ENCODE data around the gene SEMA6A. TPM values are rescaled to one million over a fixed set of nuclear protein-coding genes. Genes with fewer than 3 reads are reported as not detected.

The SEMA6A gene
- total and polyA plus RNA-seq, 9 of the 15 experiments (the other 6 are each of a cell fraction or from before 2014, with no cell fraction given): 0.04 to 0.42 (median 0.18) TPM; not detected in 5

DNA sequence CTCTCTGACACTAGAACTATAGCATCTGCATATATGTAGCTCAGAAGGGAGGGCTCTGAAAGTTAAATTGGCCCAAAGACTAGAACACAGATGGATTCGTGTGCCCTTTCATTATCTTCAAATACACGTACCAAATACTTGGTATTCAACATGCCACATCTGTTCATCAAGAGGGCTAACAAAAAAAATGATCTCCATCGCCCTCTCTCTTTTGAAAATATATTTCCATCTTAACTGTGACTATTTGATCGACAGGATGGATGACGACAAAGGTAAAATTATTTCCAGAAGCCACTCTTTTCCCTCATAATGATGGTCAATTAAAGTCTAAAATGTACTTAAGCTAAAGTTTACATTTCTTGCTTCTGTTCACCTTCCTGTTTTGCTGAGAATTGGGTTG, 77.0 kb downstream of the SEMA6A start:
- H3K9me3 ChIP-seq (replicated peaks; ENCODE audit: control insufficient read depth, insufficient read depth, low read depth, low read length): no peaks in the 10 kb centered on the region
- intact Hi-C loops (cut with micrococcal nuclease): loop anchor here (10.0 kb wide), 1 partner anchor 363 kb away; no protein-coding TSS in a partner anchor
- FAIRE-seq: no peak
- H3K4me2 ChIP-seq (ENCODE audit: insufficient read depth, low read length): no peak overlapping the region
- no peak overlapping the region for H3K9ac ChIP-seq (ENCODE audit: insufficient read depth in 1 of 2, low read depth in 2 of 2, low read length in 2 of 2)
- H4K20me1 ChIP-seq (replicated peaks; ENCODE audit: control insufficient read depth, insufficient read depth, low read length): no peaks in the 10 kb centered on the region
- no peaks in the 10 kb centered on the region for H3K36me3 ChIP-seq (ENCODE audit: control insufficient read depth, insufficient read depth, low read length)
- no peak overlapping the region for H3K27ac ChIP-seq (ENCODE audit: extremely low read depth, low read depth, low read length)
- no peak for DNase-seq (ENCODE audit: extremely low read depth in 1 of 4, low spot score in 3 of 4)
- no peaks in the 10 kb centered on the region; a peak in 2 of 5 replicates for H3K4me1 ChIP-seq (replicated peaks in 1 of 2; ENCODE audit: control insufficient read depth in 2 of 2, insufficient read depth in 2 of 2, low read length in 2 of 2)
- TF ChIP-seq ZNF146 (CRISPR knock-in tag; IDR thresholded peaks at IDR 0.05; ENCODE audit: unreplicated experiment) (no peak), ZNF197 (CRISPR knock-in tag; IDR thresholded peaks at IDR 0.05; ENCODE audit: low read depth) (no peak), ARID1B (IDR thresholded peaks at IDR 0.05) (no peak), XRCC3 (IDR thresholded peaks at IDR 0.05) (no peak), ZNF347 (CRISPR knock-in tag; IDR thresholded peaks at IDR 0.05; ENCODE audit: low read depth) (no peak)
- TF ChIP-seq, protein P1, sequence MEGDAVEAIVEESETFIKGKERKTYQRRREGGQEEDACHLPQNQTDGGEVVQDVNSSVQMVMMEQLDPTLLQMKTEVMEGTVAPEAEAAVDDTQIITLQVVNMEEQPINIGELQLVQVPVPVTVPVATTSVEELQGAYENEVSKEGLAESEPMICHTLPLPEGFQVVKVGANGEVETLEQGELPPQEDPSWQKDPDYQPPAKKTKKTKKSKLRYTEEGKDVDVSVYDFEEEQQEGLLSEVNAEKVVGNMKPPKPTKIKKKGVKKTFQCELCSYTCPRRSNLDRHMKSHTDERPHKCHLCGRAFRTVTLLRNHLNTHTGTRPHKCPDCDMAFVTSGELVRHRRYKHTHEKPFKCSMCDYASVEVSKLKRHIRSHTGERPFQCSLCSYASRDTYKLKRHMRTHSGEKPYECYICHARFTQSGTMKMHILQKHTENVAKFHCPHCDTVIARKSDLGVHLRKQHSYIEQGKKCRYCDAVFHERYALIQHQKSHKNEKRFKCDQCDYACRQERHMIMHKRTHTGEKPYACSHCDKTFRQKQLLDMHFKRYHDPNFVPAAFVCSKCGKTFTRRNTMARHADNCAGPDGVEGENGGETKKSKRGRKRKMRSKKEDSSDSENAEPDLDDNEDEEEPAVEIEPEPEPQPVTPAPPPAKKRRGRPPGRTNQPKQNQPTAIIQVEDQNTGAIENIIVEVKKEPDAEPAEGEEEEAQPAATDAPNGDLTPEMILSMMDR (IDR thresholded peaks at IDR 0.05 in 2 of 3, conservative IDR thresholded peaks at IDR 0.05 in 1 of 3; ENCODE audit: insufficient read depth in 2 of 3, low read depth in 1 of 3, low read length in 3 of 3): peak in 1 of 3 experiments; percentile 24; a peak in 1 of 6 replicates
- TF ChIP-seq, protein P2, sequence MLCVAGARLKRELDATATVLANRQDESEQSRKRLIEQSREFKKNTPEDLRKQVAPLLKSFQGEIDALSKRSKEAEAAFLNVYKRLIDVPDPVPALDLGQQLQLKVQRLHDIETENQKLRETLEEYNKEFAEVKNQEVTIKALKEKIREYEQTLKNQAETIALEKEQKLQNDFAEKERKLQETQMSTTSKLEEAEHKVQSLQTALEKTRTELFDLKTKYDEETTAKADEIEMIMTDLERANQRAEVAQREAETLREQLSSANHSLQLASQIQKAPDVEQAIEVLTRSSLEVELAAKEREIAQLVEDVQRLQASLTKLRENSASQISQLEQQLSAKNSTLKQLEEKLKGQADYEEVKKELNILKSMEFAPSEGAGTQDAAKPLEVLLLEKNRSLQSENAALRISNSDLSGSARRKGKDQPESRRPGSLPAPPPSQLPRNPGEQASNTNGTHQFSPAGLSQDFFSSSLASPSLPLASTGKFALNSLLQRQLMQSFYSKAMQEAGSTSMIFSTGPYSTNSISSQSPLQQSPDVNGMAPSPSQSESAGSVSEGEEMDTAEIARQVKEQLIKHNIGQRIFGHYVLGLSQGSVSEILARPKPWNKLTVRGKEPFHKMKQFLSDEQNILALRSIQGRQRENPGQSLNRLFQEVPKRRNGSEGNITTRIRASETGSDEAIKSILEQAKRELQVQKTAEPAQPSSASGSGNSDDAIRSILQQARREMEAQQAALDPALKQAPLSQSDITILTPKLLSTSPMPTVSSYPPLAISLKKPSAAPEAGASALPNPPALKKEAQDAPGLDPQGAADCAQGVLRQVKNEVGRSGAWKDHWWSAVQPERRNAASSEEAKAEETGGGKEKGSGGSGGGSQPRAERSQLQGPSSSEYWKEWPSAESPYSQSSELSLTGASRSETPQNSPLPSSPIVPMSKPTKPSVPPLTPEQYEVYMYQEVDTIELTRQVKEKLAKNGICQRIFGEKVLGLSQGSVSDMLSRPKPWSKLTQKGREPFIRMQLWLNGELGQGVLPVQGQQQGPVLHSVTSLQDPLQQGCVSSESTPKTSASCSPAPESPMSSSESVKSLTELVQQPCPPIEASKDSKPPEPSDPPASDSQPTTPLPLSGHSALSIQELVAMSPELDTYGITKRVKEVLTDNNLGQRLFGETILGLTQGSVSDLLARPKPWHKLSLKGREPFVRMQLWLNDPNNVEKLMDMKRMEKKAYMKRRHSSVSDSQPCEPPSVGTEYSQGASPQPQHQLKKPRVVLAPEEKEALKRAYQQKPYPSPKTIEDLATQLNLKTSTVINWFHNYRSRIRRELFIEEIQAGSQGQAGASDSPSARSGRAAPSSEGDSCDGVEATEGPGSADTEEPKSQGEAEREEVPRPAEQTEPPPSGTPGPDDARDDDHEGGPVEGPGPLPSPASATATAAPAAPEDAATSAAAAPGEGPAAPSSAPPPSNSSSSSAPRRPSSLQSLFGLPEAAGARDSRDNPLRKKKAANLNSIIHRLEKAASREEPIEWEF (CRISPR knock-in tag; IDR thresholded peaks at IDR 0.05): no peak
- TF ChIP-seq, protein P3, sequence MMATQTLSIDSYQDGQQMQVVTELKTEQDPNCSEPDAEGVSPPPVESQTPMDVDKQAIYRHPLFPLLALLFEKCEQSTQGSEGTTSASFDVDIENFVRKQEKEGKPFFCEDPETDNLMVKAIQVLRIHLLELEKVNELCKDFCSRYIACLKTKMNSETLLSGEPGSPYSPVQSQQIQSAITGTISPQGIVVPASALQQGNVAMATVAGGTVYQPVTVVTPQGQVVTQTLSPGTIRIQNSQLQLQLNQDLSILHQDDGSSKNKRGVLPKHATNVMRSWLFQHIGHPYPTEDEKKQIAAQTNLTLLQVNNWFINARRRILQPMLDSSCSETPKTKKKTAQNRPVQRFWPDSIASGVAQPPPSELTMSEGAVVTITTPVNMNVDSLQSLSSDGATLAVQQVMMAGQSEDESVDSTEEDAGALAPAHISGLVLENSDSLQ (IDR thresholded peaks at IDR 0.05): peak; percentile 19; the same call in 1 of the 2 replicates
- ChIA-PET POLR2A (interaction anchor here (1.1 kb wide), 1 partner anchor 12 kb away, joined by 3 read pairs; no protein-coding TSS in a partner anchor), CTCF (ENCODE audit: low intra/inter-chr PET ratio) (no interaction called here)
- 0% methylated on average over 5 of the region's 5 CpGs for WGBS (ENCODE audit: insufficient coverage, low coverage, missing lambda C conversion rate)
- no peaks in the 10 kb centered on the region for H3K79me2 ChIP-seq (ENCODE audit: control insufficient read depth, insufficient read depth, low read length)
- ATAC-seq: no peak
- no TSS peak for BruUV-seq (replicated peaks)
- H2AFZ ChIP-seq (ENCODE audit: low read depth, low read length): no peak overlapping the region
- no peaks in the 10 kb centered on the region for H3K27me3 ChIP-seq (ENCODE audit: control insufficient read depth in 2 of 2, insufficient read depth in 2 of 2, low read length in 2 of 2)
- in situ Hi-C loops (cut with MboI): no loop called here
- no peak overlapping the region for H3K4me3 ChIP-seq
- H3K9me1 ChIP-seq (ENCODE audit: control insufficient read depth, insufficient read depth, low read length): no peaks in the 10 kb centered on the region

Measured in K562 (cell line).